Trophoblast cell (in vitro differentiated cells and primary cell): ENCODE measurements around the gene GPR12.
"Not testable (repeated sequence)": the region's sequence is repeated elsewhere in the genome, so short reads cannot be mapped to it uniquely, and the experiment has no call there.

Source experiments
- DNase-seq, 2 donors: peaks; one replicate each; pipeline ENCODE4 v3.0.0-alpha.2; 2016
- H2AFZ ChIP-seq: 2 replicates; pipeline ENCODE4 v1.6.1; 2013; ENCODE audit warnings: low read length, moderate library complexity, mild to moderate bottlenecking; ENCODE audit not compliant: insufficient read depth, poor library complexity
- H2AK5ac ChIP-seq: 2 replicates; pipeline ENCODE4 v1.6.1; 2013; ENCODE audit warnings: mild to moderate bottlenecking, low read length
- H2BK120ac ChIP-seq: 2 replicates; pipeline ENCODE4 v1.6.1; 2013; ENCODE audit warnings: low read length, mild to moderate bottlenecking, moderate library complexity; ENCODE audit not compliant: insufficient read depth, poor library complexity
- H2BK12ac ChIP-seq: 2 replicates; pipeline ENCODE4 v1.6.1; 2013; ENCODE audit warnings: mild to moderate bottlenecking, low read length, moderate library complexity
- H2BK5ac ChIP-seq: 2 replicates; pipeline ENCODE4 v1.6.1; 2013; ENCODE audit warnings: low read length, low read depth, moderate library complexity, mild to moderate bottlenecking; ENCODE audit not compliant: poor library complexity
- H3K14ac ChIP-seq: 2 replicates; pipeline ENCODE4 v1.6.1; 2013; ENCODE audit warnings: mild to moderate bottlenecking, low read length
- H3K18ac ChIP-seq: 2 replicates; pipeline ENCODE4 v1.6.1; 2013; ENCODE audit warnings: mild to moderate bottlenecking, low read length
- H3K23ac ChIP-seq: 2 replicates; pipeline ENCODE4 v1.6.1; 2013; ENCODE audit warnings: low read length
- H3K27ac ChIP-seq: 2 replicates; pipeline ENCODE4 v1.5.1; 2013; ENCODE audit warnings: low read depth, mild to moderate bottlenecking, inconsistent platforms, low read length, moderate library complexity
- H3K27me3 ChIP-seq: 2 replicates; pipeline ENCODE4 v1.6.1; 2013; ENCODE audit warnings: inconsistent platforms, mild to moderate bottlenecking, low read length, moderate library complexity; ENCODE audit not compliant: insufficient read depth
- H3K36me3 ChIP-seq, 2 experiments: 1 replicate in 1 of 2; 2 replicates in 1 of 2; pipeline ENCODE4 v1.6.1; 2013; ENCODE audit warnings: low read length in 2 of 2, mild to moderate bottlenecking in 2 of 2, moderate library complexity in 1 of 2; ENCODE audit not compliant: insufficient read depth in 2 of 2, control insufficient read depth in 1 of 2
- H3K4ac ChIP-seq: 2 replicates; pipeline ENCODE4 v1.6.1; 2013; ENCODE audit warnings: low read depth, mild to moderate bottlenecking, low read length, moderate library complexity
- H3K4me1 ChIP-seq, 2 experiments: 1 replicate in 1 of 2; 2 replicates in 1 of 2; pipeline ENCODE4 v1.6.1; 2013; ENCODE audit warnings: low read length in 2 of 2, mild to moderate bottlenecking in 2 of 2, moderate library complexity in 1 of 2; ENCODE audit not compliant: insufficient read depth in 2 of 2, control insufficient read depth in 1 of 2
- H3K4me2 ChIP-seq: 2 replicates; pipeline ENCODE4 v1.6.1; 2013; ENCODE audit warnings: inconsistent platforms, mild to moderate bottlenecking, low read length, moderate library complexity
- H3K4me3 ChIP-seq: 2 replicates; pipeline ENCODE4 v1.5.1; 2013; ENCODE audit warnings: mild to moderate bottlenecking, low read depth, low read length, inconsistent platforms
- H3K79me1 ChIP-seq: one replicate; pipeline ENCODE4 v1.6.1; 2013; ENCODE audit warnings: low read length
- H3K79me2 ChIP-seq: 2 replicates; pipeline ENCODE4 v1.6.1; 2013; ENCODE audit warnings: low read length, mild to moderate bottlenecking; ENCODE audit not compliant: control insufficient read depth, insufficient read depth, poor library complexity
- H3K9ac ChIP-seq: 2 replicates; pipeline ENCODE4 v1.6.1; 2013; ENCODE audit warnings: mild to moderate bottlenecking, low read length
- H3K9me3 ChIP-seq: 2 replicates; pipeline ENCODE4 v1.6.1; 2013; ENCODE audit warnings: low read depth, mild to moderate bottlenecking, control low read depth, inconsistent platforms, low read length; ENCODE audit not compliant: insufficient read depth
- H4K12ac ChIP-seq: 2 replicates; pipeline ENCODE4 v1.6.1; 2013; ENCODE audit warnings: low read depth, mild to moderate bottlenecking, low read length, moderate library complexity
- H4K8ac ChIP-seq: 2 replicates; pipeline ENCODE4 v1.6.1; 2013; ENCODE audit warnings: low read depth, mild to moderate bottlenecking, low read length, moderate library complexity
- H4K91ac ChIP-seq: one replicate; pipeline ENCODE4 v1.6.1; 2013; ENCODE audit warnings: low read depth, mild to moderate bottlenecking, low read length, moderate library complexity
- WGBS: extraction: QIAGEN DNeasy Blood & Tissue Kit; methylation state at CpG from one replicate; pipeline ENCODE4 v1.1.7; 2013; ENCODE audit warnings: missing lambda C conversion rate; ENCODE audit not compliant: insufficient read length, insufficient coverage; ENCODE audit errors: extremely low coverage; 5-methylcytosine and 5-hydroxymethylcytosine counted together

Gene GPR12

GRCh38 chr13:26727122-26727521 lies 33.5 kb downstream of the GPR12 start:
- Histone ChIP-seq H3K36me3 (no peaks in the 10 kb centered on the region), H3K9me3 (no peaks in the 10 kb centered on the region), H4K91ac (no peak overlapping the region), H2BK120ac (no peak overlapping the region), H3K79me2 (no peaks in the 10 kb centered on the region), H3K9ac (no peak overlapping the region), H3K4me1 (no peaks in the 10 kb centered on the region), H3K4ac (no peak overlapping the region), H3K4me2 (no peak overlapping the region), H3K27me3 (no peaks in the 10 kb centered on the region), H3K14ac (no peak overlapping the region), H2BK12ac (no peak overlapping the region), H4K8ac (no peak overlapping the region), H2BK5ac (no peak overlapping the region), H3K23ac (no peak overlapping the region), H3K4me3 (no peak overlapping the region), H2AK5ac (no peak overlapping the region), H2AFZ (no peak overlapping the region), H3K18ac (no peak overlapping the region), H3K79me1 (no peaks in the 10 kb centered on the region), H4K12ac (no peak overlapping the region), H3K27ac (no peak overlapping the region)
- no CpG with 5 or more reads among the region's 3 CpGs for whole genome bisulfite sequencing
- no peak for DNase-seq

- H3K79me2 ChIP-seq = no peaks in the 10 kb centered on the region
- H4K91ac ChIP-seq = no peak overlapping the region
- no peaks in the 10 kb centered on the region for H3K79me1 ChIP-seq
- no peak overlapping the region for H4K8ac ChIP-seq
- no peak overlapping the region for H3K23ac ChIP-seq
- H4K12ac ChIP-seq = no peak overlapping the region
- H2BK120ac ChIP-seq = no peak overlapping the region
- no peak overlapping the region for H3K4me3 ChIP-seq
- H3K18ac ChIP-seq = no peak overlapping the region
- no peak overlapping the region for H3K27ac ChIP-seq
- no peaks in the 10 kb centered on the region for H3K27me3 ChIP-seq
- no peaks in the 10 kb centered on the region for H3K36me3 ChIP-seq
- no peak overlapping the region for H2AK5ac ChIP-seq
- no peak overlapping the region for H2BK5ac ChIP-seq
- WGBS = no CpG with 5 or more reads among the region's 8 CpGs
- no peak overlapping the region for H3K14ac ChIP-seq
- H3K9ac ChIP-seq = no peak overlapping the region
- H3K4me2 ChIP-seq = no peak overlapping the region
- H2AFZ ChIP-seq = no peak overlapping the region
- H3K4me1 ChIP-seq = no peaks in the 10 kb centered on the region
- H2BK12ac ChIP-seq = no peak overlapping the region
- no peak for DNase-seq
- no peak overlapping the region for H3K4ac ChIP-seq
- H3K9me3 ChIP-seq = no peaks in the 10 kb centered on the region
Observed at GRCh38 chr13:26726684-26727083, 33.9 kb downstream of the GPR12 start.

- not testable (repeated sequence) for H4K8ac ChIP-seq, DNase-seq, H4K12ac ChIP-seq, H3K4me2 ChIP-seq, H3K9me3 ChIP-seq, H3K36me3 ChIP-seq, H3K4me3 ChIP-seq, H2BK12ac ChIP-seq, H3K79me1 ChIP-seq, H3K4ac ChIP-seq, H3K14ac ChIP-seq, H4K91ac ChIP-seq, H3K79me2 ChIP-seq, H2BK5ac ChIP-seq, H3K4me1 ChIP-seq, H2AFZ ChIP-seq, H3K27ac ChIP-seq, H3K9ac ChIP-seq, H3K18ac ChIP-seq, H3K23ac ChIP-seq, H3K27me3 ChIP-seq, H2BK120ac ChIP-seq, H2AK5ac ChIP-seq
- no CpG with 5 or more reads among the region's 31 CpGs for WGBS
Observed at GRCh38 chr13:26723620-26724019, 37.0 kb downstream of the GPR12 start.

- H3K27me3 ChIP-seq = no peaks in the 10 kb centered on the region
- H3K4me2 ChIP-seq = no peak overlapping the region
- H3K23ac ChIP-seq = no peak overlapping the region
- no CpG with 5 or more reads among the region's 5 CpGs for WGBS
- no peak overlapping the region for H3K4me3 ChIP-seq
- H3K79me2 ChIP-seq = no peaks in the 10 kb centered on the region
- DNase-seq = no peak
- H3K18ac ChIP-seq = no peak overlapping the region
- H3K9ac ChIP-seq = no peak overlapping the region
- no peak overlapping the region for H2BK5ac ChIP-seq
- H3K4me1 ChIP-seq = no peaks in the 10 kb centered on the region
- H2AK5ac ChIP-seq = no peak overlapping the region
- H3K4ac ChIP-seq = no peak overlapping the region
- H3K9me3 ChIP-seq = peaks cover 3% of the 10 kb centered on the region
- H3K36me3 ChIP-seq = no peaks in the 10 kb centered on the region
- no peak overlapping the region for H3K14ac ChIP-seq
- H2BK12ac ChIP-seq = no peak overlapping the region
- H3K27ac ChIP-seq = no peak overlapping the region
- H4K8ac ChIP-seq = no peak overlapping the region
- H3K79me1 ChIP-seq = no peaks in the 10 kb centered on the region
- H2AFZ ChIP-seq = no peak overlapping the region
- H2BK120ac ChIP-seq = no peak overlapping the region
- H4K12ac ChIP-seq = no peak overlapping the region
- H4K91ac ChIP-seq = no peak overlapping the region
Observed at GRCh38 chr13:26722321-26722720, 38.3 kb downstream of the GPR12 start.
